ENCODE results near the gene ROCK2. TPM values are rescaled to one million over a fixed set of nuclear protein-coding genes. Genes with fewer than 3 reads are reported as not detected.

The ROCK2 gene
- total RNA-seq, 1 donor from 2014 or later: 41.7 TPM

DNA sequence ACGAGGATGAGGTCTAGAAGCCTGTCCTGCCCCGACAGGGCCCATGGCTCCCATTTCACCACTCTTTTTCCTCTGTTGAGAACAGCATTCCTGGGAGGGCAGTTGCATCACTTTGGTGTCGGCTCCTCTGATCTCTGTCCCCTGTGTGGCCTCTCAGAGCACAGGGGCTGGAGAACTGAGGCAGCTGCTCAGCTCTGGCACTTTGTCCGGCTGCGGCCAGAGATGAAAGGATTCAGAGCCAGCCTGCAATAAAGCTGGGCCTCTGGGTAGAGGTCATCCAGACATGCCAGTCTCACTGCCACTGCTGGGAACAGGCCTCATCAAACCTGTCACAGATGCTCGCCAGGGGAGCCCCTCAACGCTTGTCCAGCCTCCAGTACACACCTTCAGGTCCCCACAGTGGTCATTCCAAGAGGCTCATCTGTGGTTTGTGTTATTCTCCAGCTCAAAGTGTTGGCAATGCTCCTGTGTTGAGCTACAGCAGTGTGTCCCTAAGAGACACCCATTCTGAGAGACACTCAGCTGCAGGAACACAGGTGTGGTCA lies 13.1 kb upstream of the ROCK2 start:
- Mint-ChIP-seq H3K4me1 (ENCODE audit: unreplicated experiment) (peaks cover 11% of the 10 kb centered on the region), H3K4me3 (no peak overlapping the region), H3K9me3 (no peaks in the 10 kb centered on the region), H3K27ac (no peak overlapping the region), H3K27me3 (peaks cover 2% of the 10 kb centered on the region), H3K36me3 (no peaks in the 10 kb centered on the region)
- TF ChIP-seq, protein P1, sequence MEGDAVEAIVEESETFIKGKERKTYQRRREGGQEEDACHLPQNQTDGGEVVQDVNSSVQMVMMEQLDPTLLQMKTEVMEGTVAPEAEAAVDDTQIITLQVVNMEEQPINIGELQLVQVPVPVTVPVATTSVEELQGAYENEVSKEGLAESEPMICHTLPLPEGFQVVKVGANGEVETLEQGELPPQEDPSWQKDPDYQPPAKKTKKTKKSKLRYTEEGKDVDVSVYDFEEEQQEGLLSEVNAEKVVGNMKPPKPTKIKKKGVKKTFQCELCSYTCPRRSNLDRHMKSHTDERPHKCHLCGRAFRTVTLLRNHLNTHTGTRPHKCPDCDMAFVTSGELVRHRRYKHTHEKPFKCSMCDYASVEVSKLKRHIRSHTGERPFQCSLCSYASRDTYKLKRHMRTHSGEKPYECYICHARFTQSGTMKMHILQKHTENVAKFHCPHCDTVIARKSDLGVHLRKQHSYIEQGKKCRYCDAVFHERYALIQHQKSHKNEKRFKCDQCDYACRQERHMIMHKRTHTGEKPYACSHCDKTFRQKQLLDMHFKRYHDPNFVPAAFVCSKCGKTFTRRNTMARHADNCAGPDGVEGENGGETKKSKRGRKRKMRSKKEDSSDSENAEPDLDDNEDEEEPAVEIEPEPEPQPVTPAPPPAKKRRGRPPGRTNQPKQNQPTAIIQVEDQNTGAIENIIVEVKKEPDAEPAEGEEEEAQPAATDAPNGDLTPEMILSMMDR (conservative IDR thresholded peaks at IDR 0.05): no peak
- DNase-seq (ENCODE audit: extremely low spot score, unreplicated experiment): no peak

DNA sequence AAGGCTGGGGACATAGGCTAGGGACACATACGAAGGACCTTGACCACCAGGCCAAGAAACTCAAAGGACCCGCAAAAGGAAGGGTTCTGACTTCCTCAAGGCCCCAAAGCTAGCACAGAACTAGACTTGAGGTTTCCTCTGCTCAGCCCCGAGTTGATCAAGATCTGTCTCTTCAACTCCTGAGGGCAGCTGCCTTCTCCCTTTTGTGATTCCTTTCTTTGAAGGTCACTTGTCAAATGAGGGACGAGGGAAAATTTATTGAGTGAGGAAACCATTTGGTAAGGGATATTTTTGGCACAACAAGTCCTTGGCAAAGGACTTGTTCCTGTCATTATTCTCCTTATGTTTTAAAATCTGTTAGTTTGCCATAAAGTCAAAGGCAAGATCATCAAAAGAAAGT lies 12.3 kb upstream of the ROCK2 start:
- Mint-ChIP-seq H3K27ac (no peak overlapping the region), H3K27me3 (no peaks in the 10 kb centered on the region), H3K4me1 (ENCODE audit: unreplicated experiment) (peaks cover 11% of the 10 kb centered on the region), H3K9me3 (no peaks in the 10 kb centered on the region), H3K4me3 (no peak overlapping the region), H3K36me3 (no peaks in the 10 kb centered on the region)
- no peak for DNase-seq (ENCODE audit: extremely low spot score, unreplicated experiment)
- TF ChIP-seq, protein P1 (conservative IDR thresholded peaks at IDR 0.05): no peak

DNA sequence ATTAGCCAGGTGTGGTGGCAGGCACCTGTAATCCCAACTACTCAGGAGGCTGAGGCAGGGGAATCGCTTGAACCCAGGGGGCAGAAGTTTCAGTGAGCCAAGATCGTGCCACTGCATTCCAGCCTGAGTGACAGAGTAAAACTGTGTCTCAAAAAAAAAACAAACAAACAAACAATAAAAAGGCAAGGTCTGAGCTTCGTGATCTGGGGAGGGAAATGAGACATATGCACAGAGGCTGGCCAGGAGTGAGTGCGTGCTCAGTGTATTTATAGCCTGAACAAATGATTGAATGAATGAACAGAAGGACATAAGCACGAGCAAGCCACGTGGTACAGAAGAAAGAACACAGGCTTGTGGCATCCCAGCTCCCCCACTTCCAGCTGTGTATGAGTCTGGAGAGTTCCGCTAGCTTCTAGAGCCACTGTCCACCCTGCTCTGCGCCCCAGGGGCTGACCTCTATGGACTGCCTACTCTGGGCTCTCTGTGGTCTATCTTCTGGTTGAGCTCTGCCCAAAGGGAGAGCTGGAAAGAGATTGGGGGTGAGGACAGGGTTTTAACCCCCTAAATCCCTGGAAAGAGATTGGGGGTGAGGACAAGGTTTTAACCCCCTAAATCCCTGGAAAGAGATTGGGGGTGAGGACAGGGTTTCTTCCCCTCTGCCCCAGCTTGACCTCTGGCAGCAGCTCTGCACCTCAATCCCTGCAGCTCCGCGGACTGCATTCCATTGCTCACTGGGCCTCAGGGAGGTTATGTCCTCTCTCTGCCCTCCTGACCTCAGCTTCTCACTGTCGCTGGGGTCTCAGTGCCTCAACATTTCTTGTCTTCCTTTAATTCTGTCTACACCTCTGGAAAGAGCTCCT lies 11.0 kb upstream of the ROCK2 start:
- TF ChIP-seq, protein P1 (conservative IDR thresholded peaks at IDR 0.05): no peak
- DNase-seq (ENCODE audit: extremely low spot score, unreplicated experiment): no peak
- Mint-ChIP-seq H3K9me3 (no peaks in the 10 kb centered on the region), H3K4me3 (no peak overlapping the region), H3K27ac (no peak overlapping the region), H3K27me3 (no peaks in the 10 kb centered on the region), H3K36me3 (no peaks in the 10 kb centered on the region), H3K4me1 (ENCODE audit: unreplicated experiment) (peaks cover 11% of the 10 kb centered on the region)

DNA sequence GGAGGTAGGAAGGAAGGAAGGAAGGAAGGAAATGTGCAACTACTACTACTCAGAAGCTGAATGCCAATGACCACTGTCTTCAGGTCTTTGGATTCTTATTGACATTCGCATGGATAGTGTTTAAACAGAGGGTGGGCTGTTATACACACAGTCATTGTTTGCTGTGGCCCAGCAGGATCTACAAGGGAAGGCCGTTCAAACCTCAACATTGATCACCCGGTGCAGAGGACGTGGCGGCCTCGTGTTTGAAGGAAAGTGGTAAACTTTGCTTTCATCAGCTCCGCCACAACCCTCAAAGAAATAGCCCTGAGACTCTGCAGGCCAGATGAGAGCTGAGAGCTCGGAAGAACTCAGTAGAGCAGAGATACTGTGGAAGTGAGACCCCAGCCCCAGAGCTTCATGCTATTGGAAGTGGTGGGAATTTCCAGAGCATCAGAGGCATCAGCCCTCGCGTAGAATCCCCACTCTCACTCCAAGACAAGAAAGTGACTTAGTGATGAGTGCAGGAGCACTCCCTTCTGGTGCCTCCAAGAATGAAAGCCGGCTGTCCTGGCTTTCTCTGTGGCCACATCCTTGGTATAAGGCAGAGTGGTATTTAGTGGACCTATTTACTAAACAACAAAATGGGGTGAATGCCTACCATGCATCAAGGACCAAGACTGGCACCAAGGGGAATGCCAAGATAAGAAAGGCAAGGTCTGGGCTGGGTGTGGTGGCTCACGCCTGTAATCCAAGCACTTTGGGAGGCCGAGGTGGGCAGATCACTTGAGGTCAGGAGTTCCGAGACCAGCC lies 10.1 kb upstream of the ROCK2 start:
- Mint-ChIP-seq H3K4me3 (no peak overlapping the region), H3K27ac (no peak overlapping the region), H3K36me3 (no peaks in the 10 kb centered on the region), H3K27me3 (no peaks in the 10 kb centered on the region), H3K4me1 (ENCODE audit: unreplicated experiment) (peaks cover 9% of the 10 kb centered on the region), H3K9me3 (no peaks in the 10 kb centered on the region)
- no peak for DNase-seq (ENCODE audit: extremely low spot score, unreplicated experiment)
- TF ChIP-seq, protein P1 (conservative IDR thresholded peaks at IDR 0.05): no peak

DNA sequence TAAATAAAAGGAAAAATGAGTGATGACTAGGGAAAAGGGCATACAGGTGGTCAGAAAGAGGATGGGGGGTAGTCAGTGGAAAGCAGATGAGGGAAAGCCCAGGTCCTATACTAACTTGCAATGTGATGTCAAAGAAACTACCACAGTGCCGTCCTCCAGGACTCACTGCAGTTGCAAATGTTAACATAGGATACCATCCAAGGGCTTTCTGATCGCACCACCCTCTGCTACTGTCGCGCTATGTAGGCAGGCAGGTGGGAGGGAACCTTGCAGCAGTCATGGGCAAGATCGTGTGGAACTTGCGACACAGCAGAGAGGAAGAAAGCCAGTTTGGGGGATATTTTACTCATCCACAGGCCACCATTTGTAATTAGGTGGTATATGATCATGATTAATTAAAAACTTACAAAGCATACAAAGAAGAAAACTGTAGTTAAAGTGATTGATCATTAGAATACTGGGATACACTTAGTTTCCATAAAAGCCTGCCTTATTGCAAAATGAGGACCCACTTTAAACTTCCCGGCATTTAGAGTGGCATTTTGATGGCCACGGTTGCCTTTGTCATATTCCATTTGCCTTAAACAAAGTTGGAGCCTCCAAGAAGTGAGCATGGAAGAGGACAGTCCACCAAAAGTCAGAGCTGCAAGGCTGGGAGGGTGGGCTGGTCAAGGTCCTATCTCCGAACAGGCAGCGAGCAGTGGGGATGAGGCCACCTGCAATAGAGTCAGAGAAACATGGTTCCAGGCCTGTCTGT lies 8.5 kb upstream of the ROCK2 start:
- no peaks in the 10 kb centered on the region for H3K36me3 Mint-ChIP-seq
- no peaks in the 10 kb centered on the region for H3K9me3 Mint-ChIP-seq
- H3K4me3 Mint-ChIP-seq: no peak overlapping the region
- H3K27me3 Mint-ChIP-seq: no peaks in the 10 kb centered on the region
- no peak overlapping the region for H3K27ac Mint-ChIP-seq
- TF ChIP-seq, protein P1 (conservative IDR thresholded peaks at IDR 0.05): no peak
- H3K4me1 Mint-ChIP-seq (ENCODE audit: unreplicated experiment): peaks cover 4% of the 10 kb centered on the region
- no peak for DNase-seq (ENCODE audit: extremely low spot score, unreplicated experiment)

Measured in type B pancreatic cell (in vitro differentiated cells).